IMR-90 (cell line): ENCODE results near the gene BCL2L2. TPM values are rescaled to one million over a fixed set of nuclear protein-coding genes. Genes with fewer than 3 reads are reported as not detected.

Source experiments
- ATAC-seq: fragments of 200-7000 bp; cut with Tn5 transposase; 2 replicates; pipeline ENCODE4 v1.9.1; 2020; ENCODE audit warnings: low read depth, mild to moderate bottlenecking, moderate library complexity
- BruUV-seq: library from RNA; stranded (reverse); fragments of 400-500 nt; replicated peaks from 2 replicates; lab custom pipeline; 2021; lab: Mats Ljungman, UMichigan
- CTCF ChIA-PET: fragments of 300-600 bp; formaldehyde crosslinking; extraction: SDS; loops from one replicate; lab custom pipeline; 2021; ENCODE audit warnings: antibody characterized with exemption; lab: Yijun Ruan, JAX
- POLR2A ChIA-PET: fragments of 300-600 bp; sonication (Branson Sonifier 250); formaldehyde crosslinking; loops from one replicate; lab custom pipeline; 2022; ENCODE audit warnings: antibody characterized with exemption; ENCODE audit not compliant: unreplicated experiment; lab: Charles Lee
- DNase-seq: peaks from one replicate; pipeline ENCODE4 v3.0.0; 2013
- H2AFZ ChIP-seq: replicated peaks from 2 replicates; pipeline ENCODE3; 2013; ENCODE audit warnings: low read length, mild to moderate bottlenecking; ENCODE audit not compliant: poor library complexity
- H2AK5ac ChIP-seq: 2 replicates; pipeline ENCODE4 v1.6.1; 2013; ENCODE audit warnings: low read depth, low read length, inconsistent platforms
- H2AK9ac ChIP-seq: replicated peaks from 2 replicates; pipeline ENCODE3; 2013; ENCODE audit warnings: mild to moderate bottlenecking, low read depth, low read length, moderate library complexity; ENCODE audit not compliant: poor library complexity
- H2BK120ac ChIP-seq: 2 replicates; pipeline ENCODE4 v1.6.1; 2013; ENCODE audit warnings: low read depth, low read length, inconsistent platforms
- H2BK15ac ChIP-seq: 3 replicates; pipeline ENCODE4 v1.6.1; 2013; ENCODE audit warnings: low read depth, low read length, inconsistent platforms
- H2BK20ac ChIP-seq: 2 replicates; pipeline ENCODE4 v1.6.1; 2013; ENCODE audit warnings: low read depth, mild to moderate bottlenecking, inconsistent platforms, low read length, moderate library complexity
- H2BK5ac ChIP-seq: 2 replicates; pipeline ENCODE4 v1.6.1; 2013; ENCODE audit warnings: mild to moderate bottlenecking, low read depth, low read length, inconsistent platforms; ENCODE audit not compliant: poor library complexity, severe bottlenecking
- H3K14ac ChIP-seq: replicated peaks from 2 replicates; pipeline ENCODE4 v1.6.1; 2013; ENCODE audit warnings: low read depth, low read length, inconsistent platforms
- H3K18ac ChIP-seq: 2 replicates; pipeline ENCODE4 v1.6.1; 2013; ENCODE audit warnings: low read depth, low read length, control low read depth
- H3K23ac ChIP-seq: 2 replicates; pipeline ENCODE4 v1.6.1; 2013; ENCODE audit warnings: low read depth, low read length, inconsistent platforms
- H3K27ac ChIP-seq: 2 replicates; pipeline ENCODE4 v1.5.1; 2013; ENCODE audit warnings: mild to moderate bottlenecking, control low read depth, low read length; ENCODE audit not compliant: insufficient read depth
- H3K27me3 ChIP-seq: 2 replicates; pipeline ENCODE4 v1.6.1; 2013; ENCODE audit warnings: low read length; ENCODE audit not compliant: control insufficient read depth, insufficient read depth
- H3K36me3 ChIP-seq: 2 replicates; pipeline ENCODE4 v1.6.1; 2013; ENCODE audit warnings: low read length, mixed read lengths; ENCODE audit not compliant: control insufficient read depth, insufficient read depth
- H3K4ac ChIP-seq: 2 replicates; pipeline ENCODE4 v1.6.1; 2013; ENCODE audit warnings: low read depth, low read length, inconsistent platforms
- H3K4me1 ChIP-seq: 2 replicates; pipeline ENCODE4 v1.6.1; 2013; ENCODE audit warnings: low read length, mixed read lengths; ENCODE audit not compliant: control insufficient read depth, insufficient read depth
- H3K4me2 ChIP-seq: 2 replicates; pipeline ENCODE4 v1.6.1; 2013; ENCODE audit warnings: low read depth, mild to moderate bottlenecking, control low read depth, low read length, moderate library complexity
- H3K4me3 ChIP-seq: 2 replicates; pipeline ENCODE4 v1.5.1; 2013; ENCODE audit warnings: low read depth, mild to moderate bottlenecking, control low read depth, low read length, moderate library complexity; ENCODE audit not compliant: insufficient read depth
- H3K56ac ChIP-seq: 2 replicates; pipeline ENCODE4 v1.6.1; 2013; ENCODE audit warnings: low read length, inconsistent platforms; ENCODE audit not compliant: insufficient read depth; ENCODE audit errors: extremely low read depth
- H3K79me1 ChIP-seq, 2 experiments: 2 replicates each; pipeline ENCODE4 v1.6.1; 2013; ENCODE audit warnings: low read length in 2 of 2, inconsistent platforms in 1 of 2, low read depth in 1 of 2
- H3K9ac ChIP-seq: 2 replicates; pipeline ENCODE4 v1.6.1; 2013; ENCODE audit warnings: low read depth, low read length, control low read depth
- H3K9me1 ChIP-seq: 2 replicates; pipeline ENCODE4 v1.6.1; 2013; ENCODE audit warnings: low read length, inconsistent platforms; ENCODE audit not compliant: insufficient read depth
- H3K9me3 ChIP-seq: 2 replicates; pipeline ENCODE4 v1.6.1; 2013; ENCODE audit warnings: low read length; ENCODE audit not compliant: control insufficient read depth, insufficient read depth
- H4K20me1 ChIP-seq: 2 replicates; pipeline ENCODE4 v1.6.1; 2013; ENCODE audit warnings: low read length, inconsistent platforms; ENCODE audit not compliant: insufficient read depth
- H4K5ac ChIP-seq: 2 replicates; pipeline ENCODE4 v1.6.1; 2013; ENCODE audit warnings: mild to moderate bottlenecking, low read depth, low read length, control low read depth
- H4K8ac ChIP-seq, 2 experiments: 2 replicates each; pipeline ENCODE4 v1.6.1; 2013; ENCODE audit warnings: low read depth in 2 of 2, low read length in 2 of 2, control low read depth in 1 of 2, inconsistent platforms in 1 of 2
- H4K91ac ChIP-seq: 2 replicates; pipeline ENCODE4 v1.6.1; 2013; ENCODE audit warnings: low read depth, low read length, inconsistent platforms; ENCODE audit not compliant: insufficient read depth
- CHD1 ChIP-seq: IDR thresholded peaks from 2 replicates; pipeline ENCODE4 v1.6.1; 2012; ENCODE audit warnings: low read depth, low read length, improper control_type of control experiment
- CTCF ChIP-seq: conservative IDR thresholded peaks from 2 replicates; pipeline ENCODE4 v1.5.1; 2012; ENCODE audit warnings: mild to moderate bottlenecking, low read depth, low read length, improper control_type of control experiment
- MAFK ChIP-seq: IDR thresholded peaks from 2 replicates; pipeline ENCODE4 v1.6.1; 2012; ENCODE audit warnings: low read depth, low read length, improper control_type of control experiment
- MAZ ChIP-seq: IDR thresholded peaks from 2 replicates; pipeline ENCODE4 v1.6.1; 2012; ENCODE audit warnings: low read depth, mild to moderate bottlenecking, low read length, improper control_type of control experiment, moderate library complexity, borderline replicate concordance
- MXI1 ChIP-seq: IDR thresholded peaks from 2 replicates; pipeline ENCODE4 v1.6.1; 2012; ENCODE audit warnings: low read depth, mild to moderate bottlenecking, low read length, moderate library complexity, borderline replicate concordance
- NFE2L2 ChIP-seq: fragments of 150-350 bp; IDR thresholded peaks from 2 replicates; pipeline ENCODE4 v1.6.1; 2016; ENCODE audit warnings: low read depth, mild to moderate bottlenecking, low read length
- POLR2A ChIP-seq: IDR thresholded peaks from 2 replicates; pipeline ENCODE4 v1.6.1; 2012; ENCODE audit warnings: mild to moderate bottlenecking, low read depth, low read length
- RAD21 ChIP-seq: IDR thresholded peaks from 2 replicates; pipeline ENCODE4 v1.6.1; 2012; ENCODE audit warnings: low read length, improper control_type of control experiment
- SMC3 ChIP-seq: fragments of 150-350 bp; IDR thresholded peaks from 2 replicates; pipeline ENCODE4 v1.6.1; 2016; ENCODE audit warnings: low read depth, mild to moderate bottlenecking, antibody characterized with exemption, low read length, moderate library complexity
- WGBS, 2 experiments: methylation state at CpG; one replicate each; pipeline versions ENCODE4 v1.1.5 to v1.1.7; 2013; ENCODE audit warnings: missing lambda C conversion rate in 2 of 2; ENCODE audit not compliant: insufficient read length in 1 of 2; ENCODE audit errors: extremely low coverage in 2 of 2; 5-methylcytosine and 5-hydroxymethylcytosine counted together
- dilution Hi-C: fragments of 300-500 bp; cut with HindIII; formaldehyde crosslinking; loops from one replicate; pipeline ENCODE4 v1.14.3; 2018; ENCODE audit warnings: low sequenced_read_pairs; ENCODE audit not compliant: unreplicated experiment
- in situ Hi-C: fragments of 300-500 bp; cut with MboI; formaldehyde crosslinking; loops from 3 replicates; pipeline ENCODE4 v1.14.3; 2019; ENCODE audit warnings: low sequenced_read_pairs, inconsistent platforms, mixed read lengths
- intact Hi-C: fragments of 100-400 bp; cut with micrococcal nuclease; formaldehyde crosslinking; loops from 2 replicates; pipeline ENCODE4 v1.10.0; 2022
- polyA plus RNA-seq, 3 experiments: library from polyadenylated mRNA; depleted of rRNA; stranded (reverse); fragments of >200 nt; gene quantifications; 2 replicates each; pipeline ENCODE4 v1.2.3, GENCODE V29; 2012; ENCODE audit warnings: low replicate concordance in 1 of 3
- total RNA-seq: library from RNA; depleted of rRNA; stranded (reverse); fragments of >200 nt; gene quantifications from 2 replicates; pipeline ENCODE4 v1.2.3, GENCODE V29; 2012

The BCL2L2 gene
- total and polyA plus RNA-seq, 2 of the 4 experiments (the other 2 are of a cell fraction): 14.5 to 40.9 TPM

- peak within 1 kb of the TSS; percentile 64 for H3K4ac ChIP-seq
- H3K9me3 ChIP-seq: no peaks in the 10 kb centered on the region
- no peak within 1 kb of the TSS for H3K56ac ChIP-seq
- H3K79me1 ChIP-seq: peaks cover 0 to 7% of the 10 kb centered on the region in 2 experiments; a peak in 3 of 4 replicates
- peak within 1 kb of the TSS; percentile 68 for H3K9ac ChIP-seq
- peaks cover 21% of the 10 kb centered on the region; the same call in 1 of the 2 replicates for H3K36me3 ChIP-seq
- TF ChIP-seq RAD21 (peak; percentile 23), MAFK (peak; percentile 29; the same call in 1 of the 2 replicates), NFE2L2 (0 out of 2 replicates have a peak, but pooled peaks have one; percentile 1), MXI1 (no peak), MAZ (peak; percentile 88), POLR2A (peak; percentile 88), CHD1 (no peak), SMC3 (0 out of 2 replicates have a peak, but pooled peaks have one; percentile 20), CTCF (peak; percentile 35)
- no peaks in the 10 kb centered on the region for H3K27me3 ChIP-seq
- ChIA-PET POLR2A (no interaction called here), CTCF (interaction anchor here (0.7 to 1.7 kb wide), 6 partner anchors 8 to 42 kb away, joined by 3 to 8 read pairs (median 4); no protein-coding TSS in a partner anchor)
- peak within 1 kb of the TSS; percentile 86 for H2AK9ac ChIP-seq
- in situ Hi-C loops (no loop called here), intact Hi-C loops (loop anchor here (1.0 kb wide), 2 partner anchors 14 to 24 kb away; no protein-coding TSS in a partner anchor), dilution Hi-C loops (no loop called here)
- peak within 1 kb of the TSS; percentile 9; the same call in 1 of the 2 replicates for H3K18ac ChIP-seq
- peak within 1 kb of the TSS; percentile 75 for H3K4me2 ChIP-seq
- peak within 1 kb of the TSS; percentile 35 for H2BK120ac ChIP-seq
- peak within 1 kb of the TSS; percentile 29 for H2BK5ac ChIP-seq
- peak within 1 kb of the TSS; percentile 46 for H3K14ac ChIP-seq
- peak within 1 kb of the TSS; percentile 63 for H3K27ac ChIP-seq
- peak within 1 kb of the TSS; percentile 75 to 77 for H4K8ac ChIP-seq
- peaks cover 3% of the 10 kb centered on the region; the same call in 1 of the 2 replicates for H3K4me1 ChIP-seq
- H2AFZ ChIP-seq: peak within 1 kb of the TSS; percentile 96
- H2BK15ac ChIP-seq: peak within 1 kb of the TSS; percentile 1; the same call in 1 of the 3 replicates
- no TSS peak for BruUV-seq
- DNase-seq (peak; percentile 92), ATAC-seq (peak; percentile 98)
- peak within 1 kb of the TSS; percentile 76 for H3K4me3 ChIP-seq
- 2% methylated on average over 8 of the region's 42 CpGs; no CpG with 5 or more reads in 1 of the 2 experiments for WGBS, 2 experiments
- H4K91ac ChIP-seq: no peak within 1 kb of the TSS
- no peak within 1 kb of the TSS; the same call in 1 of the 2 replicates for H3K23ac ChIP-seq
- peaks cover 6% of the 10 kb centered on the region; the same call in 1 of the 2 replicates for H3K9me1 ChIP-seq
- H4K20me1 ChIP-seq: no peaks in the 10 kb centered on the region; the same call in 1 of the 2 replicates
- peak within 1 kb of the TSS; percentile 33 for H2BK20ac ChIP-seq
- no peak within 1 kb of the TSS; the same call in 1 of the 2 replicates for H4K5ac ChIP-seq
- peak within 1 kb of the TSS; percentile 54 for H2AK5ac ChIP-seq
These were observed 46.1 kb downstream of the BCL2L2 start, which contains the start of gene SLC22A17 for GRCh38 chr14:23352506-23353432. Gene SLC22A17 (minus strand): TSS chr14:23352887.
